ENCODE data around the gene NFAM1.

Gene NFAM1

DNA sequence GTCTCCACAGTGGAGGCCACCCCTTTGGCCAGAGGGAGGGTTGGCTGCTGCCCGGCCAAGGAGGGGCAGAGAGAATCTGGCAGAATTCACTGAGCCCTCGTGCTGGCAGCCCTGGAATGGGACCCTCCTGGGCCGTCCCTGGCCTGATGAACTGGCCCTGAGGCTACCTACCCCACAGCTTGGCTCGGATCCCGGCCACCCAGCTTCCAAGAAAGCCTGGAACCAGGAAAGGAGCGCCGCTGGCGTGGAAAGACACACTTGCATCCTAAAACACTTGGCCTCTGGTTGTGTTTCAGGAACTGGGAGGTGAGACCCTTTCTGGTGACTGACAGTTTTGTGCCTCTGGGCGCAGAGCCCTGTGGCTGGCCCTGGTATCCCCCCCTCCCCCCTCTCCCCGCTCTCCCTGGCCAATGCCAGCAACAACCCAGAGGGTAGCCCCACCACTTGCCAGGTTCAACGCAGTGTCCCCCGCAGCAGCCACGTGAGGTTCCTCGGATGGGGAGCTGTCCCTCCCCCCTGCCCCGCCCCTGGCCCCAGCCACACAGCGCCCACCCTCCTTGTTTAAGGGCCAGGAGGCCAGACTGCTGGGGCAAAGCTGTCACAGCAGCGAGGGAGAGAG is 693 bp downstream of the NFAM1 start:
- Histone ChIP-seq H3K9me3 (ENCODE audit: control insufficient read depth in 5 of 5, low read length in 5 of 5) (no peaks in the 10 kb centered on the region), H3K27ac (ENCODE audit: low read depth, low read length) (no peak overlapping the region), H3K36me3 (ENCODE audit: control insufficient read depth in 5 of 5, insufficient read depth in 5 of 5, low read length in 5 of 5) (no peaks in the 10 kb centered on the region), H3K4me3 (ENCODE audit: low read depth in 1 of 5, low read length in 5 of 5) (peak overlapping the region in 4 of 5 donors; percentile 33 to 51 (median 48)), H3K9ac (ENCODE audit: low read length in 5 of 5) (peak overlapping the region in 2 of 5 donors; percentile 14 to 31), H3K4me1 (ENCODE audit: control insufficient read depth in 5 of 5, insufficient read depth in 5 of 5, low read length in 5 of 5) (peaks cover 5 to 47% (median 25%) of the 10 kb centered on the region in 5 donors), H3K27me3 (ENCODE audit: control insufficient read depth in 5 of 5, insufficient read depth in 4 of 5, low read length in 5 of 5) (peaks cover 3 to 50% (median 26%) of the 10 kb centered on the region in 5 donors)

DNA sequence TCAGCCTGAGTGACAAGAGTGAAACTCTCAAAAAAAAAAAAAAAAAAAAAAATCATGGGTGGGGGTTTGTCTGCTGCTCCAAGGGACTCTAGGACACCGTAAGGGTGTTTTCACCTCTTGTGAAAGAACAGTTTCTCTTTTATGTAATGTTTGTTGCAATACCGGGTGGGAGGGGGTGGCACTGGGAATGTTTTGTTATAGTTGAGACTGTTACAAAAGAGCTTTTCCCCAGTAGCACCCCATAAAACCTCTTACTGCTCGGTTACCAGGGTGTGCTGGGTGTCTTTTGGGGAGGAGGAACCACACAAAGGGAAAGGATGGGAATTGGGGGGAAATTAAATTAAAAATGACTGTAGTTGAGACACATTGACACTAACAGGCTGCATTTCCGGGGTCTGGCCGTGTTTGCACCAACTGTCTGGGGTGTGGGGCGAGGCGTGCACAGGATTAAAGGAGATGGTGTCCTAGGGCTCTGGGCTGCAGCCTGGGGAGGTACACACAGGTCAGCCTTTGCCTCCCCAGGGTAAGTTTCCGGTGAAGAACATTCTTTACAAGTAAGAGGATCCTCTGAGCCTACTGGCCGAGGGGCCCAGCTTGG is 1.6 kb downstream of the NFAM1 start:
- H3K27me3 ChIP-seq (ENCODE audit: control insufficient read depth in 5 of 5, insufficient read depth in 4 of 5, low read length in 5 of 5) = peaks cover 3 to 49% (median 28%) of the 10 kb centered on the region in 5 donors
- no peak overlapping the region for H3K27ac ChIP-seq (ENCODE audit: low read depth, low read length)
- no peaks in the 10 kb centered on the region for H3K9me3 ChIP-seq (ENCODE audit: control insufficient read depth in 5 of 5, low read length in 5 of 5)
- no peak overlapping the region for H3K4me3 ChIP-seq (ENCODE audit: low read depth in 1 of 5, low read length in 5 of 5)
- H3K4me1 ChIP-seq (ENCODE audit: control insufficient read depth in 5 of 5, insufficient read depth in 5 of 5, low read length in 5 of 5) = peaks cover 5 to 40% (median 19%) of the 10 kb centered on the region in 5 donors
- H3K9ac ChIP-seq (ENCODE audit: low read length in 5 of 5) = no peak overlapping the region
- H3K36me3 ChIP-seq (ENCODE audit: control insufficient read depth in 5 of 5, insufficient read depth in 5 of 5, low read length in 5 of 5) = no peaks in the 10 kb centered on the region

DNA sequence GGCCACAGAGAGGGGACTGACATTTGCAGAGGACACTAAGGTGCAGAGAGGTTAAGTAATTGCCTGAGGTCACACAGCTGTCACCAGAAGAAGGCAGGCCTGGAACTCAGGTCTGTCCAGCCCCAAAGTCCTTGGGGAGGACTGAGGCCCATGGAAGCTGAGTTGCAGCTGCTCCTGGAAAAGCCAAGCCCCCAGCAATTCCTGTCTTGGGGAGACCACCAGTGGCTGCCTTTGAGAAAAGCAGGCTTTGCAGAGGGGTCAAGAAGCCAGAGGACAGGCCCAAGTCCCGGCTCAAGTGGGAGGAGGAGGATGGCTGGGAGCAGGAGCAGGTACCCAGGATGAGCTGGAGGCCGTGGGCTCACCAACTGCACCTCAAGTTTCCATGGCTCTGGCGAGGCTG is 3.4 kb downstream of the NFAM1 start:
- Histone ChIP-seq H3K4me3 (ENCODE audit: low read depth in 1 of 5, low read length in 5 of 5) (no peak overlapping the region), H3K27me3 (ENCODE audit: control insufficient read depth in 5 of 5, insufficient read depth in 4 of 5, low read length in 5 of 5) (peaks cover 3 to 39% (median 23%) of the 10 kb centered on the region in 5 donors), H3K4me1 (ENCODE audit: control insufficient read depth in 5 of 5, insufficient read depth in 5 of 5, low read length in 5 of 5) (peaks cover 2 to 24% (median 9%) of the 10 kb centered on the region in 5 donors), H3K9ac (ENCODE audit: low read length in 5 of 5) (no peak overlapping the region), H3K9me3 (ENCODE audit: control insufficient read depth in 5 of 5, low read length in 5 of 5) (no peaks in the 10 kb centered on the region), H3K36me3 (ENCODE audit: control insufficient read depth in 5 of 5, insufficient read depth in 5 of 5, low read length in 5 of 5) (no peaks in the 10 kb centered on the region), H3K27ac (ENCODE audit: low read depth, low read length) (no peak overlapping the region)

DNA sequence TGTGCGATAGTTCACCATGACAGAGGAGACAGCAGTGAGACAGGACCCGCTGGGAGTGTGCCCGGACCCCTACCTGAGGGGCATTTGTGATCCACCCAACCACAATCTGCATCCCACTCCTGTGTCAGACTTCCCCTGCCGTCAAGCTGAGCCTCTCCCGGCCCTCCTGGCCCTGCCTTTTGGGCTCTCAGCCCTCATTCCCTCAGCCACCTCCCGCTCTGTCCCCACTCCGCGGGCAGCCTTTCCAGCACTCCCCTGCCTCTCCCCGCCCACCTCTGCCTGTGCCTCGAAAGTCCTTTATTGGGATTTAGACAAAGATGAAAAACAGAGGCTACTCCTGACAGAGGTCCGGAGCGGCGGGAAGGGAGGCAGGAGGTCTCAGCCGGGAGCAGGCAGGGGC is 4.2 kb downstream of the NFAM1 start:
- Histone ChIP-seq H3K4me3 (ENCODE audit: low read depth in 1 of 5, low read length in 5 of 5) (no peak overlapping the region), H3K36me3 (ENCODE audit: control insufficient read depth in 5 of 5, insufficient read depth in 5 of 5, low read length in 5 of 5) (no peaks in the 10 kb centered on the region), H3K9me3 (ENCODE audit: control insufficient read depth in 5 of 5, low read length in 5 of 5) (no peaks in the 10 kb centered on the region), H3K4me1 (ENCODE audit: control insufficient read depth in 5 of 5, insufficient read depth in 5 of 5, low read length in 5 of 5) (peaks cover 2 to 24% (median 9%) of the 10 kb centered on the region in 5 donors), H3K27ac (ENCODE audit: low read depth, low read length) (no peak overlapping the region), H3K9ac (ENCODE audit: low read length in 5 of 5) (no peak overlapping the region), H3K27me3 (ENCODE audit: control insufficient read depth in 5 of 5, insufficient read depth in 4 of 5, low read length in 5 of 5) (peaks cover 2 to 32% (median 22%) of the 10 kb centered on the region in 5 donors)

DNA sequence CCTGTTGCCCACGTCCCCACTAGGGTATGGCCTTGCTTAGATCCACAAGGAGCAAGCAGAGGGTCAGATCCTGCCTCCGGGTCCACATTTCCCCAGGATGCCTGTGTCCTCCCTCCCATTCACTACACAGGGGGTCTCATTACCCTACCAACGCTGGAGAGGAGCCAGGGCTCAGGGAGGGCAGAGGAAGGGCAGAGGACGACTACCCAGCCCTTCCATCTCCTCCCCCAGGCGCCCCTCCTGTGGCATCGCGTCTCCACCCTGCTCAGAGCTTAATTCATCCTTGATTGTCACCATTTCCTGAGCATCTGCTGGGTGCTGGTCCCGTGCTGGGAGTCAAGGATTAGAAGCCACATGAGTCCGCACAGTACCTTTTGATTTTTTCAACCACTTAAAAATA is 5.0 kb downstream of the NFAM1 start:
- H3K36me3 ChIP-seq (ENCODE audit: control insufficient read depth in 5 of 5, insufficient read depth in 5 of 5, low read length in 5 of 5) = no peaks in the 10 kb centered on the region
- H3K27me3 ChIP-seq (ENCODE audit: control insufficient read depth in 5 of 5, insufficient read depth in 4 of 5, low read length in 5 of 5) = peaks cover 0 to 27% (median 14%) of the 10 kb centered on the region in 5 donors
- H3K9ac ChIP-seq (ENCODE audit: low read length in 5 of 5) = no peak overlapping the region
- peaks cover 2 to 17% (median 8%) of the 10 kb centered on the region in 5 donors for H3K4me1 ChIP-seq (ENCODE audit: control insufficient read depth in 5 of 5, insufficient read depth in 5 of 5, low read length in 5 of 5)
- H3K27ac ChIP-seq (ENCODE audit: low read depth, low read length) = no peak overlapping the region
- no peak overlapping the region for H3K4me3 ChIP-seq (ENCODE audit: low read depth in 1 of 5, low read length in 5 of 5)
- no peaks in the 10 kb centered on the region for H3K9me3 ChIP-seq (ENCODE audit: control insufficient read depth in 5 of 5, low read length in 5 of 5)

DNA sequence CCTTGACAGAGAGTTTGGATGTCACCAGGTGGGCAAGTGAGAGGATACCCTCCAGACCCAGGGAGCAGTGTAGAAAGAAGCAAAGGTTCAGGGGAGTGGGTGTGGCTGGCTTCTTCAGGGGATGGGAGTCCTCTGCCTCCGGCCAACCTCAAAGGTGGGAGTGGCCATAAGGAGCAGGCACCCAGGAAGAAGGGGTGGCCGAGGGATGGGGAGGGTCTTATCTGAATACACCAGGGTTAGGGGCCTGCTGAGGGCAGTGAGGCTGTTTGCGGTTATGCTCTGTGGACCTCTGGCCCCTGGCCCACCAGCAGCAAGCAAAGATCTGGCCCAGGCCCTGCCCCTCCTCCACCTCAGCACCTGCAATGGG is 6.2 kb downstream of the NFAM1 start:
- Histone ChIP-seq H3K9me3 (ENCODE audit: control insufficient read depth in 5 of 5, low read length in 5 of 5) (no peaks in the 10 kb centered on the region), H3K27me3 (ENCODE audit: control insufficient read depth in 5 of 5, insufficient read depth in 4 of 5, low read length in 5 of 5) (peaks cover 0 to 19% (median 11%) of the 10 kb centered on the region in 5 donors), H3K4me3 (ENCODE audit: low read depth in 1 of 5, low read length in 5 of 5) (no peak overlapping the region), H3K27ac (ENCODE audit: low read depth, low read length) (no peak overlapping the region), H3K4me1 (ENCODE audit: control insufficient read depth in 5 of 5, insufficient read depth in 5 of 5, low read length in 5 of 5) (peaks cover 0 to 7% (median 2%) of the 10 kb centered on the region in 5 donors), H3K9ac (ENCODE audit: low read length in 5 of 5) (no peak overlapping the region), H3K36me3 (ENCODE audit: control insufficient read depth in 5 of 5, insufficient read depth in 5 of 5, low read length in 5 of 5) (no peaks in the 10 kb centered on the region)

DNA sequence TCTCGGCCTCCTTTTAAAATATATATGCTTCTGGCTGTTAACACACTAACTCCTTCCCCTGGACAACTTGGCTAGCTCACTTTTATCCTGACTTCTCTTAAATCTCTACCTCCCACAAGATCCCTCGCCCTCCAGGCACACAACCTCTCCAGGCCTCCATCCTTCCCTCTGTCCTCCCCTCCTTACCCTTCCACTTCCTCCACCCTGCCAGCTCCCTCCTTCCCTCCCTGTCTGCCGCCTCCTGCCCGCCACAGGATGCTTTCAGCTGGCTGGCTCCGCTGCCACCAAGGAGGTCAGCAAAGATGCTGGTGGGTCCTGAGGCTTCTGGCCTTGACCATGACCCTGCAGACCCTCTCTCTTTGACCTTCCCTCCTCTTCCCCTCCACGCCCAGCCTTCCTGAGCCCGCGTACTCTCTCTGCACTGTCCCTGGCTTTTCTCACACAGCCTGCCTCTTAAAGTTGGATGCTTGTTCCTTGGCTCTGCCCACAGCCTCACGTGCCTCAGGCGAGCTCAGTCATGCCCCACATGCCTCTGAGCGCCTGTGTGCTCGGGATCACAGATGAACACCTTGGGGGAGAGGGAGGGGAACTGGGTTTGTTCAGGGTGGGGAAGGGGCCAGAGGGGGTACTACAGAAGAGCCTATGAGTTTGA is 6.7 kb downstream of the NFAM1 start:
- no peaks in the 10 kb centered on the region for H3K9me3 ChIP-seq (ENCODE audit: control insufficient read depth in 5 of 5, low read length in 5 of 5)
- peaks cover 0 to 19% (median 11%) of the 10 kb centered on the region in 5 donors for H3K27me3 ChIP-seq (ENCODE audit: control insufficient read depth in 5 of 5, insufficient read depth in 4 of 5, low read length in 5 of 5)
- no peak overlapping the region for H3K9ac ChIP-seq (ENCODE audit: low read length in 5 of 5)
- H3K4me3 ChIP-seq (ENCODE audit: low read depth in 1 of 5, low read length in 5 of 5) = no peak overlapping the region
- H3K27ac ChIP-seq (ENCODE audit: low read depth, low read length) = no peak overlapping the region
- H3K36me3 ChIP-seq (ENCODE audit: control insufficient read depth in 5 of 5, insufficient read depth in 5 of 5, low read length in 5 of 5) = no peaks in the 10 kb centered on the region
- H3K4me1 ChIP-seq (ENCODE audit: control insufficient read depth in 5 of 5, insufficient read depth in 5 of 5, low read length in 5 of 5) = peaks cover 0 to 1% (median 0%) of the 10 kb centered on the region in 5 donors

DNA sequence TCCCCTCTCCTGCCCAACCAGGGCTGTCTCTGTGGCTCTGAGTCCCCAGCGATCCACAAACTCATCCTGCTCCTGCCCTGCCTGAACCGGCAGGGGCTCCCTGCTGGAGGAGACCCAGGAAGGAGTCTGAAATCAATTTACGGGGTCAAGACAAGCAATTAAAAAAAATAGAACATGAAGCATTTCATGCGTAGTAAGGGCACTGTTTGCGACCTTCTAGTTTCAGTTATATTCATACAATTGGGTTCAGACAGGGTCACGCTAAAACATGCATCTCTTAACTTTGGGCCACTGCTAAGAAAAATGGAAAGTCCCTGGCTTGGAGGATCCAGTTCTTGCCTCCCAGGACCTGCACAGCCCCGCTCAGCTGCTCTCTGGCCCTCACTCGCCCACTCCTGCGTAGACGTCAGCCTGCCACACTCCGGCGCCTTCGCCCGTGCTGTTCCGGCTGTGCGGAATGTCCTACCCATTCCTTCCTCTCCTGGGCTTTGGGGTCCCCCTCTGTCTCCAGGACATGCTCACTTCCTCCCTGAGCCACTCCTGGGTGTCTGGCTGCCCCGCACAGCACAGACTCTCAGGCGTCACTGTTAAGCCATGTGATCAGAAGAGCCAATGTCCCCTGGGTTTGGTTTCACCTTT is 12.8 kb downstream of the NFAM1 start:
- Histone ChIP-seq H3K9me3 (ENCODE audit: control insufficient read depth in 5 of 5, low read length in 5 of 5) (no peaks in the 10 kb centered on the region), H3K4me1 (ENCODE audit: control insufficient read depth in 5 of 5, insufficient read depth in 5 of 5, low read length in 5 of 5) (peaks cover 3 to 13% (median 10%) of the 10 kb centered on the region in 5 donors), H3K4me3 (ENCODE audit: low read depth in 1 of 5, low read length in 5 of 5) (peak overlapping the region in 3 of 5 donors; percentile 9 to 57 (median 33)), H3K27ac (ENCODE audit: low read depth, low read length) (no peak overlapping the region), H3K27me3 (ENCODE audit: control insufficient read depth in 5 of 5, insufficient read depth in 4 of 5, low read length in 5 of 5) (peaks cover 0 to 8% (median 7%) of the 10 kb centered on the region in 5 donors), H3K9ac (ENCODE audit: low read length in 5 of 5) (peak overlapping the region in 1 of 5 donors; percentile 23), H3K36me3 (ENCODE audit: control insufficient read depth in 5 of 5, insufficient read depth in 5 of 5, low read length in 5 of 5) (no peaks in the 10 kb centered on the region)

DNA sequence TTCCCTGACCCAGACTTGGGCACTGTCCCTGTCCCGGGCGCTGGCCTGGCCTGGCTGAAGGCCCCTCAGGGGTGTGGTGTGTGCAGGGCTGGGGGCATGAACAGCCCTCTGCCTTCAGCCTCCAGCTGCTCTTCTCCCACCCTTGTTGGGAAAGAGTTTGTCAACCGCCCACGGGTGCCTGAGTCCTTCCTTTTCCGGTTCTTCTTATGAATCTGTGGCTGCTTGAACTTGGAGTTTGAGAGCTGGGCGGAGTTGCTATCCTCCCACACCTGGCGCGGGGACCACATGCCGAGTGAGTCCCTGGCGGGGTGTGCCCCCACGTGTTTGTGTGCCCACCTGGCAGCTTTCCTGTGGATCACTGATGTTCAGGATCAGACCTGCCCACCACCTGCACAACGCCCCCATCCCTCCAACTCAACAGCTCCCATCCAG is 13.4 kb downstream of the NFAM1 start:
- Histone ChIP-seq H3K4me3 (ENCODE audit: low read depth in 1 of 5, low read length in 5 of 5) (no peak overlapping the region), H3K27ac (ENCODE audit: low read depth, low read length) (no peak overlapping the region), H3K9ac (ENCODE audit: low read length in 5 of 5) (no peak overlapping the region), H3K36me3 (ENCODE audit: control insufficient read depth in 5 of 5, insufficient read depth in 5 of 5, low read length in 5 of 5) (no peaks in the 10 kb centered on the region), H3K27me3 (ENCODE audit: control insufficient read depth in 5 of 5, insufficient read depth in 4 of 5, low read length in 5 of 5) (peaks cover 0 to 8% (median 7%) of the 10 kb centered on the region in 5 donors), H3K9me3 (ENCODE audit: control insufficient read depth in 5 of 5, low read length in 5 of 5) (no peaks in the 10 kb centered on the region), H3K4me1 (ENCODE audit: control insufficient read depth in 5 of 5, insufficient read depth in 5 of 5, low read length in 5 of 5) (peaks cover 3 to 13% (median 10%) of the 10 kb centered on the region in 5 donors)
